ENCODE data around the gene RAD21L1.

- no peak for TF ChIP-seq CTCF (IDR thresholded peaks at IDR 0.05)
- no peak for TF ChIP-seq POLR2A (IDR thresholded peaks at IDR 0.05)
Measured at GRCh38 chr20:1265226-1265915, 39.5 kb downstream of the RAD21L1 start.
